Pancreas (tissue), 10 donors: ENCODE data around the gene DLG4. TPM values are rescaled to one million over a fixed set of nuclear protein-coding genes. Genes with fewer than 3 reads are reported as not detected.

Experiments used
- ATAC-seq, 4 donors: fragments of 200-7000 bp; cut with Tn5 transposase; one replicate each; pipeline versions ENCODE4 v1.8.0 to v1.9.1; 2020; ENCODE audit warnings: mild to moderate bottlenecking in 4 of 4, moderate library complexity in 4 of 4
- DNase-seq, 6 donors: peaks; one replicate each; pipeline ENCODE4 v3.0.0-alpha.2; 2020
- FAIRE-seq: peaks from 2 replicates; lab custom pipeline; 2012; peaks lifted over from hg19 to GRCh38; lab: Jason Lieb, UNC
- H3K27ac ChIP-seq, 4 donors: fragments of 200-600 bp; sonication (generic); 1 replicate in 3 of 4; 2 replicates in 1 of 4; pipeline versions ENCODE4 v1.5.0 to v1.8.0; 2020
- H3K27me3 ChIP-seq, 4 donors: fragments of 200-600 bp; one replicate each; pipeline ENCODE4 v1.8.0; 2021
- H3K36me3 ChIP-seq, 3 donors: fragments of 200-600 bp; sonication (generic) in 1 of 3; one replicate each; pipeline versions ENCODE4 v1.5.0 to v1.8.0; 2020 to 2021
- H3K4me1 ChIP-seq, 3 donors: fragments of 200-600 bp; one replicate each; pipeline ENCODE4 v1.8.0; 2021
- H3K4me3 ChIP-seq, 4 donors: fragments of 200-600 bp; sonication (generic) in 2 of 4; one replicate each; pipeline versions ENCODE4 v1.5.0 to v1.8.0; 2020 to 2021
- H3K9me3 ChIP-seq, 4 donors: fragments of 200-600 bp; one replicate each; pipeline ENCODE4 v1.8.0; 2021
- CTCF ChIP-seq, 4 donors: fragments of 200-600 bp; sonication (generic) in 3 of 4; IDR thresholded peaks; one replicate each; pipeline versions ENCODE4 v1.5.0 to v1.8.0; 2021; ENCODE audit warnings: antibody characterized with exemption in 4 of 4
- WGBS, 2 donors: extraction: QIAGEN DNeasy Blood & Tissue Kit; methylation state at CpG; one replicate each; pipeline ENCODE4 v1.1.7; 2013; 5-methylcytosine and 5-hydroxymethylcytosine counted together
- intact Hi-C, 3 donors: fragments of 100-400 bp; cut with DNase I; formaldehyde crosslinking; loops; one replicate each; pipeline versions ENCODE4 v1.11.1 to v1.14.2; 2022
- polyA plus RNA-seq, 2 donors: library from polyadenylated mRNA; stranded (reverse); fragments of 200-250 nt; gene quantifications; one replicate each; pipeline ENCODE4 v1.2.3, GENCODE V29; 2013
- total RNA-seq, 6 donors: library from RNA; stranded (reverse); fragmentation: NEBNext Ultra II Directional in 4 of 6; extraction: Animal tissue kit (Norgen Biotek cat#: 25700) in 4 of 6; gene quantifications; one replicate each; pipeline versions ENCODE4 v1.2.1 to v1.2.4, GENCODE V29; 2021 to 2023
- donor health status: healthy with polysubstance abuse.
- donor health status: DM: no; HTN: no; CAD: no; lungs with moderate emphysema.
- donor health status: DM: no; HTN: no; CAD: no.
- donor health status: control.
- donor health status: control.
- donor health status: Bipolar disorder and iron deficiency.
- donor health status: DM: yes; HTN: yes; CAD: no.
- donor health status: DM: no; HTN: no; CAD: no.
- donor health status: DM: no; HTN: no; CAD: no.
- donor health status: DM: yes; HTN: yes; CAD: no.

Gene DLG4
- total and polyA plus RNA-seq, 8 donors: 2.8 to 19.8 (median 7.8) TPM

- Histone ChIP-seq H3K27ac (peak overlapping the region in 1 of 4 donors; percentile 44), H3K27me3 (no peaks in the 10 kb centered on the region), H3K36me3 (peaks cover 2 to 12% (median 2%) of the 10 kb centered on the region in 3 donors), H3K9me3 (no peaks in the 10 kb centered on the region), H3K4me1 (peaks cover 12 to 24% (median 14%) of the 10 kb centered on the region in 3 donors), H3K4me3 (peak overlapping the region in 1 of 4 donors; percentile 32)
- 8 to 9% methylated on average over 31 to 32 of the region's 32 CpGs for WGBS, 2 donors
- no peak for ATAC-seq
- DNase-seq: peak in 4 of 6 donors; percentile 45 to 74 (median 60)
- no peak for TF ChIP-seq CTCF (IDR thresholded peaks at IDR 0.05)
- FAIRE-seq: no peak
- intact Hi-C loops: no loop called here
These were observed 2.3 kb downstream of the DLG4 start for GRCh38 chr17:7217113-7217987.

GRCh38 chr17:7216242-7217112, 3.2 kb downstream of the DLG4 start:
- DNase-seq: peak in 2 of 6 donors; percentile 36 to 50
- intact Hi-C loops: no loop called here

GRCh38 chr17:7215652-7216180, 3.9 kb downstream of the DLG4 start:
- H3K27ac ChIP-seq: no peak overlapping the region
- FAIRE-seq: no peak
- H3K9me3 ChIP-seq: no peaks in the 10 kb centered on the region
- H3K4me1 ChIP-seq: peaks cover 0 to 7% (median under 1%) of the 10 kb centered on the region in 3 donors
- no peaks in the 10 kb centered on the region for H3K36me3 ChIP-seq
- WGBS, 2 donors: 30 to 35% methylated on average over 8 to 10 of the region's 10 CpGs
- no peak for ATAC-seq
- DNase-seq: peak in 1 of 6 donors; percentile 60
- no peak overlapping the region for H3K4me3 ChIP-seq
- no peaks in the 10 kb centered on the region for H3K27me3 ChIP-seq
- TF ChIP-seq CTCF (IDR thresholded peaks at IDR 0.05): no peak
- intact Hi-C loops: no loop called here

More at GRCh38 chr17:7216242-7217112, 3.2 kb downstream of the DLG4 start:
- Histone ChIP-seq H3K4me1 (peaks cover 4 to 15% (median 8%) of the 10 kb centered on the region in 3 donors), H3K9me3 (no peaks in the 10 kb centered on the region), H3K27ac (peak overlapping the region in 1 of 4 donors; percentile 17), H3K4me3 (peak overlapping the region in 1 of 4 donors; percentile 32), H3K27me3 (no peaks in the 10 kb centered on the region), H3K36me3 (peaks cover 0 to 5% (median 0%) of the 10 kb centered on the region in 3 donors)
- TF ChIP-seq CTCF (IDR thresholded peaks at IDR 0.05): no peak
- FAIRE-seq (no peak), ATAC-seq (no peak)
- 36 to 43% methylated on average over 7 of the region's 7 CpGs for WGBS, 2 donors

- Histone ChIP-seq H3K4me3 (peak overlapping the region in 1 of 4 donors; percentile 48), H3K36me3 (no peaks in the 10 kb centered on the region), H3K9me3 (no peaks in the 10 kb centered on the region), H3K4me1 (peaks cover 0 to 5% (median 0%) of the 10 kb centered on the region in 3 donors), H3K27me3 (no peaks in the 10 kb centered on the region), H3K27ac (peak overlapping the region in 1 of 4 donors; percentile 35)
- no peak for FAIRE-seq
- 31 to 36% methylated on average over 9 of the region's 9 CpGs for WGBS, 2 donors
- peak in 1 of 4 donors; percentile 2 for TF ChIP-seq CTCF (IDR thresholded peaks at IDR 0.05)
- ATAC-seq: no peak
- intact Hi-C loops: no loop called here
- no peak for DNase-seq
These were observed 4.4 kb downstream of the DLG4 start for GRCh38 chr17:7215136-7215638.
